ENCODE measurements around the gene GCNT2.
"Not testable (repeated sequence)": the region's sequence is repeated elsewhere in the genome, so short reads cannot be mapped to it uniquely, and the experiment has no call there.

GCNT2 gene

GRCh38 chr6:10553871-10554270 is 32.7 kb downstream of the GCNT2 start:
- no peak for DNase-seq

GRCh38 chr6:10554826-10555225 is 33.7 kb downstream of the GCNT2 start:
- DNase-seq, result no peak

- peak; percentile 92 for DNase-seq
Observed at GRCh38 chr6:10555625-10556309, 34.6 kb downstream of the GCNT2 start.

- DNase-seq, result peak; percentile 34
Observed at GRCh38 chr6:10556589-10556988, 35.4 kb downstream of the GCNT2 start.

GRCh38 chr6:10556992-10557391 is 35.8 kb downstream of the GCNT2 start:
- no peak for DNase-seq

GRCh38 chr6:10557913-10558312 is 36.8 kb downstream of the GCNT2 start:
- DNase-seq, result no peak

GRCh38 chr6:10558565-10558964 is 37.4 kb downstream of the GCNT2 start:
- peak; percentile 31 for DNase-seq

- no peak for DNase-seq
Observed at GRCh38 chr6:10559522-10560152, 38.5 kb downstream of the GCNT2 start.

GRCh38 chr6:10561611-10562199 is 40.6 kb downstream of the GCNT2 start:
- no peak for DNase-seq

GRCh38 chr6:10564975-10565673 is 44.0 kb downstream of the GCNT2 start:
- DNase-seq, result no peak

GRCh38 chr6:10565913-10566312 is 44.8 kb downstream of the GCNT2 start:
- no peak for DNase-seq

GRCh38 chr6:10567256-10568026 is 46.3 kb downstream of the GCNT2 start:
- no peak for DNase-seq

GRCh38 chr6:10569392-10570127 is 48.4 kb downstream of the GCNT2 start:
- no peak for DNase-seq

- not testable (repeated sequence) for DNase-seq
Observed at GRCh38 chr6:10575519-10575918, 54.4 kb downstream of the GCNT2 start.

- no peak for DNase-seq
Observed at GRCh38 chr6:10576226-10576625, 55.1 kb downstream of the GCNT2 start.

- DNase-seq, result no peak
Observed at GRCh38 chr6:10577112-10577511, 56.0 kb downstream of the GCNT2 start.

GRCh38 chr6:10578723-10579122 is 57.6 kb downstream of the GCNT2 start:
- DNase-seq, result no peak

GRCh38 chr6:10579803-10580202 is 58.7 kb downstream of the GCNT2 start:
- no peak for DNase-seq

- no peak for DNase-seq
Observed at GRCh38 chr6:10580570-10580969, 59.4 kb downstream of the GCNT2 start.

- DNase-seq, result not testable (repeated sequence)
Observed at GRCh38 chr6:10581402-10581801, 60.3 kb downstream of the GCNT2 start.

GRCh38 chr6:10582774-10583508 is 61.8 kb downstream of the GCNT2 start:
- DNase-seq, result peak; percentile 76
